Mucosa of rectum (tissue), 2 donors: ENCODE data around the gene SLC26A1.

Source experiments
- H3K27ac ChIP-seq, 2 donors: one replicate each; pipeline ENCODE4 v1.7.0; 2013; ENCODE audit warnings: inconsistent platforms in 2 of 2, low read depth in 2 of 2, low read length in 2 of 2
- H3K27me3 ChIP-seq, 2 donors: one replicate each; pipeline ENCODE4 v1.7.0; 2013; ENCODE audit warnings: low read length in 2 of 2; ENCODE audit not compliant: control insufficient read depth in 2 of 2, insufficient read depth in 2 of 2
- H3K36me3 ChIP-seq, 2 donors: one replicate each; pipeline ENCODE4 v1.7.0; 2013; ENCODE audit warnings: low read length in 2 of 2; ENCODE audit not compliant: control insufficient read depth in 2 of 2, insufficient read depth in 2 of 2
- H3K4me1 ChIP-seq, 2 donors: one replicate each; pipeline ENCODE4 v1.7.0; 2013; ENCODE audit warnings: low read length in 2 of 2, mild to moderate bottlenecking in 1 of 2; ENCODE audit not compliant: control insufficient read depth in 2 of 2, insufficient read depth in 2 of 2
- H3K4me3 ChIP-seq, 2 donors: one replicate each; pipeline ENCODE4 v1.7.0; 2013; ENCODE audit warnings: low read length in 2 of 2
- H3K9ac ChIP-seq, 2 donors: one replicate each; pipeline ENCODE4 v1.7.0; 2013; ENCODE audit warnings: low read length in 2 of 2, low read depth in 1 of 2, mild to moderate bottlenecking in 1 of 2
- H3K9me3 ChIP-seq, 2 donors: one replicate each; pipeline ENCODE4 v1.7.0; 2013; ENCODE audit warnings: low read length in 2 of 2; ENCODE audit not compliant: control insufficient read depth in 2 of 2
- donor health status: healthy.
- donor health status: Normal muscosa, but diverticular disease.

SLC26A1 gene

GRCh38 chr4:1019729-1020470 lies 26.7 kb upstream of the SLC26A1 start:
- Histone ChIP-seq H3K9me3 (no peaks in the 10 kb centered on the region), H3K27me3 (no peaks in the 10 kb centered on the region), H3K9ac (no peak overlapping the region), H3K4me1 (peaks cover 7 to 10% of the 10 kb centered on the region in 2 donors), H3K4me3 (no peak overlapping the region), H3K36me3 (no peaks in the 10 kb centered on the region), H3K27ac (no peak overlapping the region)

DNA sequence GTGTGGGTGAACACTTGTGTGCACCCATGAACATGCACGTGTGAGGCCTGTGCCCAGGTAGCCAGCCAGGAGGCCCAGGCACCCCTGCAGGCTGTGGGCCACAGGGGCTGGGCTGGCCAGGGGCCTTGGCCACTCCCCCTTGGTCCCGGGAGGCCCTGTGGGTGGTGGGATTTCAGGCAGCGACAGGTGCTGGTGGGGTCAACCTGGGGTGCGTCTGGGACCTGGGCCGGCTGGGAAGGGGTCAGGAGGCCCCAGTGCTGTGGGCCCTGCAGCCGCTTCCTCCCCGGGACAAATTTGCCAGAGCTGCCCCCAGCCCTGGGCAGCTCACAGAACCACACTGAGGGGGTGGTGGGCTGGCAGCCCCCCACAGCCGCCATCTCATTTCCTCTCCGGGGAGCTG lies 26.1 kb upstream of the SLC26A1 start:
- Histone ChIP-seq H3K4me1 (peaks cover 7 to 10% of the 10 kb centered on the region in 2 donors), H3K9ac (no peak overlapping the region), H3K9me3 (no peaks in the 10 kb centered on the region), H3K27me3 (no peaks in the 10 kb centered on the region), H3K36me3 (no peaks in the 10 kb centered on the region), H3K4me3 (no peak overlapping the region), H3K27ac (no peak overlapping the region)

DNA sequence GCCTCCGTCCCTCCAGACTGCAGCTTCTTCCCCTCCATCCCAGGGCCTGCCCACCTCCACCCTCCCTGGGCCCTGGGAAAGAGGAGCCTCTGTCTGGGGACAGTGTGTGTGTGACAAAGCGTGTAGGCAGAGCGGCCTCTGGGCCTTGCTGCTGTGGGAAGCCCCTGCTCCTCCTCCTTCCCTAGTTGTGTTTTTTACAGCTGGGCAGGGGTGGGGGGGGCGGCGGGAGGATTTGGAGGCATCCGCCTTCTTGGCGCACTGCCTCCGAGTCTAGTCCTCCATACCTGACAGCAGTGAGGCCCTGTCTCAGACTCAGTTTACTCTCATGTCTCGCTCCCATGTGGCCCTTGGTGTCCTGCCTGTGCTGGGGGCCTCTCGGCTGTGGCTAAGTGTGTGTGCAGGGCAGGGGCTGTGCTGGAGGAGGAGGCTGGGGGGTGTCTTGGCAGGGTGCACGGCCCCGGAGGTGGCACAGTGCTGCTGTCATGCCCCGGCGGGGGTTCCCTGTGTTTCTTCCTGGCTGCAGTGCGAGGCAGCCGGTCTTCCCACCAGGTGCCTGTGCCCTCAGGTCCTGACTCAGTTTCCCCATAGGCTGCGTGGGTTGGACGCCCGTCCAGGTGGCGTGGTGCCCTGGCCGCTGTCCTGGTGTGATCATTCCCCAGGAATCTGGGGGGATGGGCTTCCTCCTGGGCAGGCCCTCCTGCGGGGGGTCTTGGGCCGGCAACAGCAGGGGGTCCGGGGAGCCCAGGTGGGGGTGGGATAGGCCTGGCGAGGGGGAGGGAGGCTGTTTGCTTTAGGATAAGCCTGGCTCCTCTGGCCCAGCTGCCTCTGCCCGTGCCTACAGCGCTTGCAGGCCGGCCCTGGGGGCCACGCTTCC lies 25.2 kb upstream of the SLC26A1 start:
- Histone ChIP-seq H3K36me3 (no peaks in the 10 kb centered on the region), H3K27me3 (no peaks in the 10 kb centered on the region), H3K4me1 (peaks cover 7 to 10% of the 10 kb centered on the region in 2 donors), H3K27ac (no peak overlapping the region), H3K4me3 (no peak overlapping the region), H3K9me3 (no peaks in the 10 kb centered on the region), H3K9ac (no peak overlapping the region)

DNA sequence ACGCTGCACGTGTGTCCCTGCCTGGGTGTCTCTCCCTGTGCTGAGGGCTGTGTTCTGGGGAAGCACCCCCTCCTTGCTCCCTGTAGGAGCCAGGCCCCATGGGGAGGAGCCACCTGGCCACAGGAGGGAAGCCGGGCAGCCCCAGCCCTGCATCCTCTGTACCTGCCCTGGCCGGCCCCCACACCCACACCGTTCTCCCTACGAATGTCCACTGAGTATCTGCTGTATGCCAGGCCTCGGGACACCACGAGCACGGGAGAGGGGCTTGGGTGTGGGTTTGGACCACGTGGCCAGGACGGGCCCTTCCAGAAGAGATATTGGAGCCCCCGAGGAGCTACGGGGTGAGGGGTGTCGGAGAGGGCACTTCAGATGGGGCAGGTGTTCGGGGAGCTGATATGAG lies 24.5 kb upstream of the SLC26A1 start:
- no peaks in the 10 kb centered on the region for H3K27me3 ChIP-seq
- no peak overlapping the region for H3K9ac ChIP-seq
- H3K36me3 ChIP-seq = no peaks in the 10 kb centered on the region
- H3K4me1 ChIP-seq = peaks cover 6 to 10% of the 10 kb centered on the region in 2 donors
- H3K27ac ChIP-seq = no peak overlapping the region
- no peak overlapping the region for H3K4me3 ChIP-seq
- H3K9me3 ChIP-seq = no peaks in the 10 kb centered on the region

DNA sequence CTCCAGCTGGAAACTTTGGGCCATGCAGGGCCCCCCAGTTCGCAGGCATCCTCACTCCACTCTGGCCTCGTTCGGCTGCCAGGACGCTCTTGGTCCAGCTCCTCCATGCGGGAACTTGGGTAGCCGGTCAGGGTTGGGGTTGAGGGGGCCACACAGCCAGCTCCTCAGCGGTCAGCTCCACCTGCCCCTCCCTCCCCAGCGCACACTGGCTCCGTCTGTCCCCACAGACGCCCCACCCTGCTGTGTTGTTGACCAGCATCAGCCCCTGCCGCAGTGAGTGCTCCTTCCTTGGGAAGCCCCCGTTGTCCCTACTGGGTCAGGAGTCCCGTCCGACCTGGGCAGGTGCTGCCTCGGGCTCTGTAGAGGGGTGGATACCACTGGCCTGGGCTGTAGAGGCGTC lies 24.0 kb upstream of the SLC26A1 start:
- H3K4me3 ChIP-seq = no peak overlapping the region
- no peaks in the 10 kb centered on the region for H3K9me3 ChIP-seq
- no peak overlapping the region for H3K27ac ChIP-seq
- H3K36me3 ChIP-seq = no peaks in the 10 kb centered on the region
- H3K27me3 ChIP-seq = no peaks in the 10 kb centered on the region
- H3K9ac ChIP-seq = no peak overlapping the region
- H3K4me1 ChIP-seq = peaks cover 2 to 6% of the 10 kb centered on the region in 2 donors

GRCh38 chr4:1015746-1016145 lies 22.5 kb upstream of the SLC26A1 start:
- Histone ChIP-seq H3K9me3 (no peaks in the 10 kb centered on the region), H3K9ac (no peak overlapping the region), H3K27ac (no peak overlapping the region), H3K4me1 (peaks cover 2 to 3% of the 10 kb centered on the region in 2 donors), H3K4me3 (no peak overlapping the region), H3K27me3 (no peaks in the 10 kb centered on the region), H3K36me3 (no peaks in the 10 kb centered on the region)

GRCh38 chr4:1015179-1015578 lies 22.0 kb upstream of the SLC26A1 start:
- peaks cover 8% of the 10 kb centered on the region in 2 donors for H3K4me1 ChIP-seq
- no peak overlapping the region for H3K4me3 ChIP-seq
- H3K27me3 ChIP-seq = no peaks in the 10 kb centered on the region
- no peaks in the 10 kb centered on the region for H3K36me3 ChIP-seq
- no peaks in the 10 kb centered on the region for H3K9me3 ChIP-seq
- no peak overlapping the region for H3K9ac ChIP-seq
- H3K27ac ChIP-seq = no peak overlapping the region

- peaks cover 11 to 12% of the 10 kb centered on the region in 2 donors for H3K4me1 ChIP-seq
- no peaks in the 10 kb centered on the region for H3K27me3 ChIP-seq
- H3K9me3 ChIP-seq = no peaks in the 10 kb centered on the region
- no peak overlapping the region for H3K27ac ChIP-seq
- H3K36me3 ChIP-seq = no peaks in the 10 kb centered on the region
- H3K9ac ChIP-seq = no peak overlapping the region
- H3K4me3 ChIP-seq = no peak overlapping the region
Measured at GRCh38 chr4:1014291-1015167, 21.3 kb upstream of the SLC26A1 start.

GRCh38 chr4:1013225-1014073 lies 20.2 kb upstream of the SLC26A1 start:
- peaks cover 6 to 8% of the 10 kb centered on the region in 2 donors for H3K27me3 ChIP-seq
- no peak overlapping the region for H3K9ac ChIP-seq
- H3K9me3 ChIP-seq = no peaks in the 10 kb centered on the region
- peaks cover 17 to 18% of the 10 kb centered on the region in 2 donors for H3K4me1 ChIP-seq
- no peak overlapping the region for H3K4me3 ChIP-seq
- no peak overlapping the region for H3K27ac ChIP-seq
- H3K36me3 ChIP-seq = no peaks in the 10 kb centered on the region
